Measurements from ENCODE around the gene LYPD6B. TPM values are rescaled to one million over a fixed set of nuclear protein-coding genes. Genes with fewer than 3 reads are reported as not detected.

LYPD6B gene
- polyA plus RNA-seq, 3 donors: not detected

DNA sequence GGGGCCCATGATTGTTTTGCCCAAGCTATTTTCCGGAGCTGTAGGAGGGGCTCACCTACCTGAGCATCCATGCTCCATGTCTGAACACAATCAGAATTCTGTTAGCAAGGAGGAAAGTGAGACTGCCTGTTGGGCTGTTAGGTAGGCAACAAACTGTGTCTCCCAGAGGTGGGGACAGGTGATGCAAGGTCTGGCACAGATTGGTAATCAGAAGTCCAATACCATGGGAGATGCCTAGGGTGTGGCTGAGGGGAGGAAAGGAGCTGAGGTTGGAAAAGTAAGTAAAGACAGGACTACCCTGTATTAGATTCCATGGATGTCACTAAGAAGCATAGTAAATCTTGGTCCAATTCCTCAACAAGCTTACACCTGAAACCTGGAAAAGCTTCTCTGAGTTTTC, 3.0 kb downstream of the LYPD6B start:
- TF ChIP-seq, protein P1, sequence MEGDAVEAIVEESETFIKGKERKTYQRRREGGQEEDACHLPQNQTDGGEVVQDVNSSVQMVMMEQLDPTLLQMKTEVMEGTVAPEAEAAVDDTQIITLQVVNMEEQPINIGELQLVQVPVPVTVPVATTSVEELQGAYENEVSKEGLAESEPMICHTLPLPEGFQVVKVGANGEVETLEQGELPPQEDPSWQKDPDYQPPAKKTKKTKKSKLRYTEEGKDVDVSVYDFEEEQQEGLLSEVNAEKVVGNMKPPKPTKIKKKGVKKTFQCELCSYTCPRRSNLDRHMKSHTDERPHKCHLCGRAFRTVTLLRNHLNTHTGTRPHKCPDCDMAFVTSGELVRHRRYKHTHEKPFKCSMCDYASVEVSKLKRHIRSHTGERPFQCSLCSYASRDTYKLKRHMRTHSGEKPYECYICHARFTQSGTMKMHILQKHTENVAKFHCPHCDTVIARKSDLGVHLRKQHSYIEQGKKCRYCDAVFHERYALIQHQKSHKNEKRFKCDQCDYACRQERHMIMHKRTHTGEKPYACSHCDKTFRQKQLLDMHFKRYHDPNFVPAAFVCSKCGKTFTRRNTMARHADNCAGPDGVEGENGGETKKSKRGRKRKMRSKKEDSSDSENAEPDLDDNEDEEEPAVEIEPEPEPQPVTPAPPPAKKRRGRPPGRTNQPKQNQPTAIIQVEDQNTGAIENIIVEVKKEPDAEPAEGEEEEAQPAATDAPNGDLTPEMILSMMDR (IDR thresholded peaks at IDR 0.05): no peak

DNA sequence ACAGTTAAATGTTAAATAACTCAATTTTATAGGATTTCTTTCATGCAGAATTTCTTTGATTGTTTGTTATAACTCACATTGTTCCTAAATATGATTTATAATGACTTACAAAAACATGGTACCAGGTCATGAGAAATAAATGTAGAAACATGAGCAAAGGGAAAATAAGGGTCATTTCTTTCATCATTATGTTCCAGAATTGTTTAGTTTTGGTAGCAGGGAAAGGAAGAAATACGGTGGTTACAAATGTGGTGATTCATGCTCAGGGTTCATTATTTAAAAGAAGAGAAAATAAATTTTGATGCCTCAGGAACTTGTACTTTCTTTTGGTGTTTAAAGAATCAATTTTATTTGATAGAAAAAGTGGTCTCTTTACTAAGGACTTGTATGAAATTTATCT, 4.4 kb downstream of the LYPD6B start:
- Histone ChIP-seq H3K27ac (ENCODE audit: low read depth in 1 of 2, low read length in 2 of 2) (no peak overlapping the region), H3K4me1 (ENCODE audit: control insufficient read depth in 1 of 2, insufficient read depth in 2 of 2, low read length in 2 of 2) (peaks cover 0 to 10% of the 10 kb centered on the region in 2 donors), H3K9ac (ENCODE audit: insufficient read depth, low read length, poor library complexity, severe bottlenecking) (no peak overlapping the region), H3K4me2 (replicated peaks; ENCODE audit: extremely low read depth, low read length, poor library complexity, severe bottlenecking) (no peak overlapping the region), H3K36me3 (replicated peaks in 1 of 2; ENCODE audit: control insufficient read depth in 1 of 2, insufficient read depth in 2 of 2, low read length in 2 of 2) (no peaks in the 10 kb centered on the region), H3K27me3 (ENCODE audit: control insufficient read depth in 2 of 2, insufficient read depth in 2 of 2, low read length in 2 of 2) (peaks cover 17 to 22% of the 10 kb centered on the region in 2 donors), H2AFZ (ENCODE audit: insufficient read depth, low read depth, low read length, poor library complexity, severe bottlenecking) (no peak overlapping the region), H4K20me1 (ENCODE audit: insufficient read depth, low read length) (no peaks in the 10 kb centered on the region), H3K9me3 (replicated peaks in 1 of 2; ENCODE audit: control insufficient read depth in 1 of 2, insufficient read depth in 1 of 2, low read length in 2 of 2) (peaks cover 0 to 3% of the 10 kb centered on the region in 2 donors), H3K79me2 (ENCODE audit: insufficient read depth, low read length) (no peaks in the 10 kb centered on the region), H3K4me3 (replicated peaks in 1 of 3; ENCODE audit: low read depth in 2 of 3, low read length in 3 of 3) (no peak overlapping the region)
- intact Hi-C loops (cut with micrococcal nuclease): loop anchor here in 1 of 2 donors (10.0 kb wide), 1 partner anchor 522 kb away; no protein-coding TSS in a partner anchor
- Mint-ChIP-seq H3K27ac (no peak overlapping the region), H3K4me3 (no peak overlapping the region), H3K9me3 (peaks cover 5 to 22% (median 11%) of the 10 kb centered on the region in 7 donors), H3K36me3 (peaks cover 0 to 2% of the 10 kb centered on the region in 2 donors), H3K27me3 (ENCODE audit: low read depth in 3 of 3) (peaks cover 31 to 49% (median 33%) of the 10 kb centered on the region in 3 donors), H3K4me1 (peaks cover 10% of the 10 kb centered on the region)
- TF ChIP-seq, protein P1 (IDR thresholded peaks at IDR 0.05): no peak
- no CpG with 5 or more reads among the region's 1 CpG for WGBS (ENCODE audit: insufficient coverage)
- no peak for DNase-seq

More for the DNA sequence above, 3.0 kb downstream of the LYPD6B start:
- Histone ChIP-seq H2AFZ (ENCODE audit: insufficient read depth, low read depth, low read length, poor library complexity, severe bottlenecking) (no peak overlapping the region), H4K20me1 (ENCODE audit: insufficient read depth, low read length) (no peaks in the 10 kb centered on the region), H3K79me2 (ENCODE audit: insufficient read depth, low read length) (no peaks in the 10 kb centered on the region), H3K27me3 (ENCODE audit: control insufficient read depth in 2 of 2, insufficient read depth in 2 of 2, low read length in 2 of 2) (peaks cover 25 to 36% of the 10 kb centered on the region in 2 donors), H3K4me2 (replicated peaks; ENCODE audit: extremely low read depth, low read length, poor library complexity, severe bottlenecking) (no peak overlapping the region), H3K4me1 (ENCODE audit: control insufficient read depth in 1 of 2, insufficient read depth in 2 of 2, low read length in 2 of 2) (peaks cover 0 to 10% of the 10 kb centered on the region in 2 donors), H3K9me3 (replicated peaks in 1 of 2; ENCODE audit: control insufficient read depth in 1 of 2, insufficient read depth in 1 of 2, low read length in 2 of 2) (peaks cover 2 to 5% of the 10 kb centered on the region in 2 donors), H3K27ac (ENCODE audit: low read depth in 1 of 2, low read length in 2 of 2) (no peak overlapping the region), H3K4me3 (replicated peaks in 1 of 3; ENCODE audit: low read depth in 2 of 3, low read length in 3 of 3) (no peak overlapping the region), H3K36me3 (replicated peaks in 1 of 2; ENCODE audit: control insufficient read depth in 1 of 2, insufficient read depth in 2 of 2, low read length in 2 of 2) (no peaks in the 10 kb centered on the region), H3K9ac (ENCODE audit: insufficient read depth, low read length, poor library complexity, severe bottlenecking) (no peak overlapping the region)
- Mint-ChIP-seq H3K9me3 (peaks cover 0 to 13% (median 8%) of the 10 kb centered on the region in 7 donors), H3K36me3 (peaks cover 0 to 4% of the 10 kb centered on the region in 2 donors), H3K4me1 (peaks cover 10% of the 10 kb centered on the region), H3K27ac (no peak overlapping the region), H3K4me3 (no peak overlapping the region), H3K27me3 (ENCODE audit: low read depth in 3 of 3) (peaks cover 44 to 63% (median 47%) of the 10 kb centered on the region in 3 donors)
- DNase-seq: no peak
- WGBS (ENCODE audit: insufficient coverage): no CpG with 5 or more reads among the region's 1 CpG
- intact Hi-C loops (cut with micrococcal nuclease): loop anchor here in 1 of 2 donors (10.0 kb wide), 1 partner anchor 523 kb away; no protein-coding TSS in a partner anchor
